Measurements from ENCODE around the gene ECEL1. TPM values are rescaled to one million over a fixed set of nuclear protein-coding genes. Genes with fewer than 3 reads are reported as not detected.
A peak's percentile ranks its signal among the peaks of the same experiment; 100 is the strongest.

The ECEL1 gene
- total RNA-seq, 6 experiments from 2014 or later: 0.22 to 1.3 (median 0.83) TPM; not detected in 2

DNA sequence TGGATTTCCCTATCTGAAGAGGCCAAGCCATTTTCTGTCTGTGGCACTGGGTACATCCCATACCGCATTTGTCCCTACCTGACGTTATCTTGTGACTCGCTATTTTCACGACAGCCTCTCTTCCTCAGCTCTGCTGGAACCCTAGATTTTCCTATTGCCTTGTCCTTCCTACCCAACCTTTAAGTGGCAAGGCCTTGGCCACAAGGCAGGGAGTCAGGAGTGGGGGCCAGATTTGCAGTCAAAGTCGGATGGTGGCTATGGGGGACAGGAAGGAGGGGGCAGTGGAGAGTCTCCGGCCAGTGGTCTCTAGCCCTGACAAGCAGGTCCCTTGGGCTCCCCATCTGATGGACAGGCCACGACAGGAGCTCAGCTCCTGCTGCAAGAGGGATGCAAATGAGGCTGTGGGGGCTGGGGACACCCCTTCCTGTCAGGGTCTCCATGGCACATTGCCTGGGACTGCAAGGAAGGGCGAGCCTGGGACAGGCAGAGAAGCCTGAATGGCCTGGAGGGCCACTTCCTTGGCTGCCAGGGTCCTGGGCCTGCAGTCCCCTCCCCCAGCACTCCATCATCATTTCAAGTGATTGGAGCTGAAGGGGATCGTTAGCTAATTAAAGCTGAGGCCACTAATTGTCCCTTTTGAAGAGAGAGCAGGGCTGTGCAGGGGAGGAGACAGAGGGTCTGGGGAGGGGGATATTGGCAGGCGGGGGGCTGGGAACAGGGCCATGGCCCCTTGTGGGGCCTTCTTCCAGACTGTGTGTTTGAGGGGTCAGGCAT, 6.3 kb upstream of the ECEL1 start:
- ATAC-seq: no peak
- no peaks in the 10 kb centered on the region for H3K36me3 ChIP-seq
- TF ChIP-seq POLR2A (IDR thresholded peaks at IDR 0.05): no peak
- TF ChIP-seq, protein P1, sequence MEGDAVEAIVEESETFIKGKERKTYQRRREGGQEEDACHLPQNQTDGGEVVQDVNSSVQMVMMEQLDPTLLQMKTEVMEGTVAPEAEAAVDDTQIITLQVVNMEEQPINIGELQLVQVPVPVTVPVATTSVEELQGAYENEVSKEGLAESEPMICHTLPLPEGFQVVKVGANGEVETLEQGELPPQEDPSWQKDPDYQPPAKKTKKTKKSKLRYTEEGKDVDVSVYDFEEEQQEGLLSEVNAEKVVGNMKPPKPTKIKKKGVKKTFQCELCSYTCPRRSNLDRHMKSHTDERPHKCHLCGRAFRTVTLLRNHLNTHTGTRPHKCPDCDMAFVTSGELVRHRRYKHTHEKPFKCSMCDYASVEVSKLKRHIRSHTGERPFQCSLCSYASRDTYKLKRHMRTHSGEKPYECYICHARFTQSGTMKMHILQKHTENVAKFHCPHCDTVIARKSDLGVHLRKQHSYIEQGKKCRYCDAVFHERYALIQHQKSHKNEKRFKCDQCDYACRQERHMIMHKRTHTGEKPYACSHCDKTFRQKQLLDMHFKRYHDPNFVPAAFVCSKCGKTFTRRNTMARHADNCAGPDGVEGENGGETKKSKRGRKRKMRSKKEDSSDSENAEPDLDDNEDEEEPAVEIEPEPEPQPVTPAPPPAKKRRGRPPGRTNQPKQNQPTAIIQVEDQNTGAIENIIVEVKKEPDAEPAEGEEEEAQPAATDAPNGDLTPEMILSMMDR (IDR thresholded peaks at IDR 0.05): no peak
- no peaks in the 10 kb centered on the region for H3K27me3 ChIP-seq
- WGBS (ENCODE audit: insufficient coverage, low coverage, low lambda C conversion rate, missing lambda C conversion rate): 79% methylated on average over 9 of the region's 10 CpGs
- H3K9me3 ChIP-seq: no peaks in the 10 kb centered on the region
- no peak overlapping the region for H3K4me3 ChIP-seq
- DNase-seq: peak in 1 of 3 donors; percentile 22
- H3K4me1 ChIP-seq: no peaks in the 10 kb centered on the region
- intact Hi-C loops (cut with DNase I): no loop called here
- no peak overlapping the region for H3K27ac ChIP-seq

DNA sequence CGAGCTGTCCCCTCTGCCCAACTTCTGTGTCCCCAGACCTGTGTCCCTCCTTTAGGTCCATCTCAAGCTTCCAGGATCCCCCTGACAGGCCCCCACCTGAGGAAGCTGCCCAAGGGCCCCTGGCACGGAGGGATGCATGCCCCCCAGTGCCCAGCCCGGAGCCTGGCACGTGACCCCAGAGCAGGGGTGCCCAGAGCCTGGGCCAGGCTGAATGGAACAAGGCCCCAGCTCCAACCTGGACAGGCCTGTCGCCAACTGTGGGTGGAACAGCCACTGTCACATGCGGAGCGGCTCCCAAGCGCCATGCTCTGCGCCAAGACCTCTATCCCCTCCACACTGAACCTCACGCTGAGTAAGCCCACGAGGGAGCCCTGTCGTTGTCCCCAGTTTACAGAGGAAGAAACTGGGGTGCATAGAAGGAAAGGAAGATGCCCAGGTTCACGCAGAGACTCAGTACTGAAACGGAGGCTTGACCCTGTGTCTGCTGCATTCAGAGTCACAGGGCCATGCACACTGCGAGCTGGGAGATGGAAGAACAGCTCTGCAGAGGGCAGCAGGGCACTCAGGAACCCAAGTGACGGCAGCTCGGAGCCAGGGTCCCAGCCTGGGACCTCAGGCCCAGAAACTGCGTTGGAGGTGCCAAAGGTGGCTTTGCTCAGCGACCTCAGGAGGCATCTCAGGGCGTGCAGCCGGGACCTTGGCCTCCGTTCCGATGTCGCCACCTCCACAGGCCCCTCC, 5.5 kb upstream of the ECEL1 start:
- no peak for ATAC-seq
- peak in 1 of 3 donors; percentile 31 for DNase-seq
- 98% methylated on average over 8 of the region's 24 CpGs for WGBS (ENCODE audit: insufficient coverage, low coverage, low lambda C conversion rate, missing lambda C conversion rate)

DNA sequence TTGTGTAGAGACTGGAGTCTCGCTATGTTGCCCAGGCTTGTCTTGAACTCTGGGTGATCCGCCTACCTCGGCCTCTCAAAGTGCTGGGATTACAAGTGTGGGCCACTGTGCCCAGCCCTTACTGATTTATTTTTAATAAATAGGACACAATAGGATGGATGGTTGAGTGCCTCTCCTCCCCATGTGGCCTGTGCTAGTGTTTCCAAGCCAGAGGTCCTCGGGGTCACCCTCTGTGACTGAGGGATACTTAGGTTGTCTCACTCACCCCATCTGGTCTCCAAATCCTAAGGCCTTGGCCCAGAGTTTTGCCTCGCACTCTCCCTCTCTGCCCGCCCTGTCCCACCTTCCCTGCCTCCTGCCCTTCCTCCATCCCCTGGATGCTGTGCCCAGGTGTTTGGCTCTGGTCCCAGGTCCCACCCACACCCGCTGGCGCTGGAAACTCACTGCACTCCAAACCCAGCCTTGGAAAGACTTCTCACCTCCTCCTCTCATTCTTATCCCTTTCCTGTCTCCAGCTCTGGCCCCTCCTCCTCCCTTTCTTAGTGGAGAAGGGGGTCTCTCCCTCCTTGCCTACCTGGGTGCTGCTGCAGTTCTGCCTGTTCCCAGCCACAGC, 4.7 kb upstream of the ECEL1 start:
- H3K36me3 ChIP-seq: no peaks in the 10 kb centered on the region
- no peaks in the 10 kb centered on the region for H3K9me3 ChIP-seq
- H3K27ac ChIP-seq: no peak overlapping the region
- intact Hi-C loops (cut with DNase I): no loop called here
- peaks cover 0 to under 1% (median 0%) of the 10 kb centered on the region in 4 donors for H3K4me1 ChIP-seq
- 73% methylated on average over 5 of the region's 8 CpGs for WGBS (ENCODE audit: insufficient coverage, low coverage, low lambda C conversion rate, missing lambda C conversion rate)
- no peaks in the 10 kb centered on the region for H3K27me3 ChIP-seq
- H3K4me3 ChIP-seq: no peak overlapping the region
- TF ChIP-seq POLR2A (IDR thresholded peaks at IDR 0.05): no peak
- TF ChIP-seq, protein P1 (IDR thresholded peaks at IDR 0.05): no peak
- DNase-seq (peak in 1 of 3 donors; percentile 15), ATAC-seq (no peak)

More for the DNA sequence above, 5.5 kb upstream of the ECEL1 start:
- intact Hi-C loops (cut with DNase I): no loop called here
- Histone ChIP-seq H3K4me1 (no peaks in the 10 kb centered on the region), H3K36me3 (no peaks in the 10 kb centered on the region), H3K27me3 (no peaks in the 10 kb centered on the region), H3K9me3 (no peaks in the 10 kb centered on the region), H3K27ac (no peak overlapping the region), H3K4me3 (no peak overlapping the region)
- no peak for TF ChIP-seq POLR2A (IDR thresholded peaks at IDR 0.05)
- TF ChIP-seq, protein P1 (IDR thresholded peaks at IDR 0.05): no peak

DNA sequence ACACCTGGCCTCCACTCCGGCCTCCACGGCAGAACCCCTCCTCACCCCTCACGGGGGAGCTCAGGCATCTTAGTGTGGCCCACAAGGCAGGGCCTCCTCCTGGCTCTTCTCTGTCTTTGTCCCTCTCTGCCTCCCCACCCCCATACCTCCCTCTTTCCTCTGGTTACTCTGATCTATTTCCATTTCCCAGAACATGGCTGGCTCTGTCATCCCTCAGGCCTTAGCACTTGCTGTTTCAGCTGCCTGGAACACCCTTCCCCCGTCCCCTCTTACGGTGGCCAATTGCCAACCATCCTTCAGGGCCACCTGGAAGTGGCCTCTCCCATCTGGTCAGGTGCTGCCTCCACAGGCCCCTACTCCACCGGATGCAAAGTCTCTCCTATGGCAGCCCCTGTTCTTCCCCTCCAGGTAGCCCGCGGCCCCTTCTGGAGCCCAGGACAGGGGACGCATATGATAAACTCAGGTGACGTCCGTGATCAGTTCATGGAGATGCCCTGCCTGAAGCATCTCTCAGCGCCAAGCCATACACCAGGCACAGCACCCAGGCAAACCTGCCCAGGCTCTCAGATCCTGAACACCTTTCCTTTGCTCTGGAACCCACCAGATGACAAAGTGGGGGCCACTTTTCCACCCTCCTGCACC, 3.6 kb upstream of the ECEL1 start:
- no peaks in the 10 kb centered on the region for H3K36me3 ChIP-seq
- H3K27me3 ChIP-seq: peaks cover 0 to 8% of the 10 kb centered on the region in 2 donors
- DNase-seq: peak in 2 of 3 donors; percentile 3 to 21
- H3K4me3 ChIP-seq: no peak overlapping the region
- peaks cover 0 to 8% (median 0%) of the 10 kb centered on the region in 4 donors for H3K4me1 ChIP-seq
- ATAC-seq: no peak
- TF ChIP-seq, protein P1 (IDR thresholded peaks at IDR 0.05): no peak
- TF ChIP-seq POLR2A (IDR thresholded peaks at IDR 0.05): no peak
- intact Hi-C loops (cut with DNase I): no loop called here
- H3K9me3 ChIP-seq: no peaks in the 10 kb centered on the region
- 79% methylated on average over 9 of the region's 12 CpGs for WGBS (ENCODE audit: insufficient coverage, low coverage, low lambda C conversion rate, missing lambda C conversion rate)
- H3K27ac ChIP-seq: no peak overlapping the region

Data from right lobe of liver (tissue), 6 donors.